HG02610 (cell line): ENCODE measurements around the gene VPS52.
"Not testable (repeated sequence)": the region's sequence is repeated elsewhere in the genome, so short reads cannot be mapped to it uniquely, and the experiment has no call there.

Source experiments
- ATAC-seq: cut with Tn5 transposase; IDR thresholded peaks from one replicate; pipeline ENCODE4 v1.9.1; 2021; ENCODE audit warnings: mild to moderate bottlenecking, moderate library complexity; ENCODE audit not compliant: unreplicated experiment

VPS52 gene

GRCh38 chr6:33251395-33252012 lies 20.2 kb downstream of the VPS52 start:
- ATAC-seq: no peak

GRCh38 chr6:33250731-33251130 lies 20.9 kb downstream of the VPS52 start:
- no peak for ATAC-seq

DNA sequence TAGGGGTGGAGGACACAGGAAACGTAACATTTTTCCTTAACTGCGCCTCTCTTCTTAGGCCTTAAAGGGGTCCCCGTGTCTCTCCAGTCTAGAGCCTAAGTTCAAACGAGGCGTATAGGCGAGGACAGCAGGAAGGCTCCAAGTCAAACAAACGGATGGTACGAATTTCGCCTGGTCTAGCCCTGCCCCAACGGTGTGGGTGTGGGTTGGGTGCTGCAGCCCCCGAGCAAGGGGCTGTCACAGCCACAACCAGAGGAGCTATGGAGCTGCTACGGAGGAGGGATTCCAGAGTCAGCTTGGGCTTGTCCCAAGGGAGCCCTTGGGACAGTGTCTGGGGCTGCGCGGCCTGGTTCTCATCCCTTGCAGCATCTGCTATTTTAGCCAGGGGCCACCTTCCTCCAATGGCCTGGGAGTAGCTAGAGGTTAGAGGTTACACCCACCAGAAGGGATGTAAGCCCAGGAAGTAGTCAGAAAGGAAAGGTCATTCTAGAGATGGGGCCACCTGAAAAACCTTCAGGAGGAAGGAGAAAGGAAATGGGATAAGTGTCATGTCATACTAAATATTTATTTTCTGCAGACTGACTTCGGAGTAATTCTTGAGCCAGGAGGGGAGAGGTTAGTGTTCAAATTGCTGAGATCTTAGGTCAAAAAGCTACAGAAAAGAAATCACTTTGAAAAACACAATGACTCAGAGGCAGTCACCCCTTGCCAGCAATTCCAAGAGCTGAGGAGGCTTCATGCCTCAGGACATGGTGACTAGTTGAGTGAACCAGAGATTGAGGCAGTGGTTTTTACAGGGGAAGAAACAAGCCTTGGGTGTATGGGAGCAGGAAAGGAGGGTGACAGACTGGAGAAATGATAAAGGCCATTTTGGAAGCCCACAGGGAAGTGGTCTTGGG lies 21.7 kb downstream of the VPS52 start:
- ATAC-seq: no peak

- peak; percentile 89 for ATAC-seq
Observed at GRCh38 chr6:33248932-33249731, 22.5 kb downstream of the VPS52 start.

DNA sequence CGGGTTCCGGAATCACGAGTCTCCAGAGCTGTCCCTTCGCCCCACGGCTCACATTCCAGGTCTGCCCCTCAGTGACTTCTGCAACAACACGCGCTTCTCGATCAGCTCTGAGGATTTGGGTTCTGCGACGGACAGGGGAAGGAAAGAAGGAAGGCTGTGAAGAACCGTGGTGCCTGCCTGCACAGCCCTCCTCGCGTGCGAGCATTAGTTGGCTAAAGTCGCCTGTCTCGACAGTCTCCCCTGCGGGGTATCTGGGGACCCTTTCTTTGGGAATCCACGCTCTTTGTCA lies 23.1 kb downstream of the VPS52 start:
- no peak for ATAC-seq

DNA sequence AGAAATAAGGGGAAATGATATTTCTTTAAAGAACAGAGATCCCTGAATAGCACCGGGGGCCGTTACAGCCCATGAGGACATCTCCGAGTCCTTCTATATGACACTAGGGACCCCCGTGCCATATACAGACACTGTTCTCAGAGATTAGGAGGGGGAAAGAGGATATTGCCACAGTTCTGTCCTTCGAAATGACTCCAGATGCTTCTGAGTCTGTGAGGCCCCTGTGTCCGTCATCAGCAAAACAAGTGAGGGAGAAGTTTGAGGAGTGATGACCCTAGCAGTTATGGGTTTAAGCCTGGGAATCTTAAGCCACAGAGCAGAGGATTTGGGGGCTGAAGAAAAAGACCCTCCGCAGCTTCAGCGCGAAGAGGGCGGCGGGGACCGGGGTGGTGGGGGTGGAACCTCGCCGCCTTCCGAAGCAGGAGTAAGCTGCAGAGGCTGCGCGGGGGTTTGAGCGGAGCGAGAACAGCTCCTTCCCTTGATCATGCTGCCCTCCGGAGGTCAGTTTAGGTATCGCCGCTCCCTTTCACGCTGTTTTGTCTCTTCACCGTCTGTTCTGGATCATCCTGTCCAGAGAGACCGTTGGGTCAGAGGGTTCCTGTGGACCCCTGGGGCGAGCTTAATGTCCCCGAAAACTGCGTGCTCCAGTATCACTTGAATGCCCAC lies 23.6 kb downstream of the VPS52 start:
- no peak for ATAC-seq

DNA sequence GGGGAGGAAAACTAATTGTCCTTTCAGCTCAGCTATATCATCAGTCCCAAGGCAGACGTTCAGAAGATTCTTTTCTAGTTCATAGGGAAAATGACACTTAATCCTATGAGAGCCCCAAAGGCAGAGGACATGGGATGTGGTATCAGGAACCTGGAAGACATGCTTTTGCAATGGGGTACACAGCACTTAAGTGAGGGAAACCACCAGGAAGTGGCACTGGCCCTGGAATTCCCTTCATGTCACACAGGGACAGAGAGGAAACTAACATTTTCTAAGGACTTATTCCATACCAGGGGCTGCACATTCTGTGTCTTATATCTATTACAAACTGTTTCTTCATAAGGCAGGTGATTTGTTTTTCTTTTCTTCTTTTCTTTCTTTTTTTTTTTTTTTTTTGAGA lies 28.2 kb downstream of the VPS52 start:
- ATAC-seq: no peak

- ATAC-seq: no peak
Observed at GRCh38 chr6:33241968-33242367, 29.7 kb downstream of the VPS52 start.

DNA sequence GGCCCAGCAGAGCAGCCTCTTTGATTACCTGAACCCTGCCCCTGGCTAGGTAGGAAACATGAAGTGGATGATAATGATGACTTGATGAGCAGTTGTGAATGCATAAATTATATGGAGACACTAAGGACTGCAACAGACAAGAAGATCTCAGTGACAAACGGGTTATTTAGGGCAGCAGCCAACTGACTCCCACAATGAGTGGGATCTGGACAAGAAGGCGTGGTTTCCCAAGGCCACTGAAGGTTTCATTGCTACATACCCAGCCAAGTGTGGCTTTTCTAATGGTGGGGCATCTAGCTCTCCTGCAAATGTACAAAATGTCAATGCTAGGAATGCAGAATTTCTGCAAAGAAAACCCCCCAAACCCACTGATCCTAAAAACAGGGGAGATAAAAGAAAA lies 33.9 kb downstream of the VPS52 start:
- no peak for ATAC-seq

- no peak for ATAC-seq
Observed at GRCh38 chr6:33236852-33237251, 34.8 kb downstream of the VPS52 start.

- ATAC-seq: no peak
Observed at GRCh38 chr6:33236328-33236727, 35.3 kb downstream of the VPS52 start.

- no peak for ATAC-seq
Observed at GRCh38 chr6:33235221-33235634, 36.4 kb downstream of the VPS52 start.

DNA sequence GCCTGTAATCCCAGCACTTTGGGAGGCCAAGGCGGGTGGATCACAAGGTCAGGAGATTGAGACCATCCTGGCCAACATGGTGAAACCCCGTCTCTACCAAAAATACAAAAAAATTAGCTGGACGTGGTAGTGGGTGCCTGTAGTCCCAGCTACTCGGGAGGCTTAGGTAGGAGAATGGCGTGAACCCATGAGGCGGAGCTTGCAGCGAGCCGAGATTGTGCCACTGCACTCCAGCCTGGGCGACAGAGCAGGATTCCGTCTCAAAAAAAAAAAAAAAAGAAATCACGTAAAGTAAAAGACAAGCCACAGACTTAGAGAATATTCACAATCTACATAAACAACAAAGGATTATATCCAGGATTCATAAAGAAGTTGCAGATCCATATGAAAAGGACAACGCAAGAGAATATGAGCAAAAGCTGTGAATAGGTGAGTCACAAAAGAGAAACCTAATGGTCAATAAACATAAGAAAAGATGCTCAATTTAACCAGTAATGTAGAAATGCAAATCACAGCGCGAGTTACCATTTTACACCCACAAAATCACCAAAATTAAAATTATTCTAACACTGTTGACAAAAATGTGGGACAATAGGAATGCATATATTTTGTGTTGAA lies 45.1 kb downstream of the VPS52 start:
- ATAC-seq: not testable (repeated sequence)

DNA sequence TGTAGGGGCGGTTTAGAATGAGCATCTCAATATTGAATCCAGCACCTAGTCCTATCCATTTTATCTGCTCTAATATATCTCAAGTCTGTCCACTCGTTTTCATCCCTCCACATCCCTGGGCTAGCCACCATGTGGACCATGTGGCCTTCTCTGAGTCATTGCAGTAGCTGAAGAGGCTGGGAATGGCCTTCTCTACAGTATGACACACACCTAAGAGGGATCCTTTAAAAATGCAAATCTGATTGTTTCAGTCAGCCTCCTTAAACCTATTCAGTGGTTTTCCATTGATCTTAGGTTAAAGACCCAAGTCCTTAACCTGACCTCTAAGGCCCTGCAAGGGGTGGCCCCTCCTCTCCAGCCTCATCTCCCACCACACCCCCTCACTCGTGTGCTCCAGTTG lies 54.0 kb downstream of the VPS52 start:
- no peak for ATAC-seq

- no peak for ATAC-seq
Observed at GRCh38 chr6:33217246-33217645, 54.4 kb downstream of the VPS52 start.

GRCh38 chr6:33216117-33216649 lies 55.5 kb downstream of the VPS52 start:
- ATAC-seq: no peak

DNA sequence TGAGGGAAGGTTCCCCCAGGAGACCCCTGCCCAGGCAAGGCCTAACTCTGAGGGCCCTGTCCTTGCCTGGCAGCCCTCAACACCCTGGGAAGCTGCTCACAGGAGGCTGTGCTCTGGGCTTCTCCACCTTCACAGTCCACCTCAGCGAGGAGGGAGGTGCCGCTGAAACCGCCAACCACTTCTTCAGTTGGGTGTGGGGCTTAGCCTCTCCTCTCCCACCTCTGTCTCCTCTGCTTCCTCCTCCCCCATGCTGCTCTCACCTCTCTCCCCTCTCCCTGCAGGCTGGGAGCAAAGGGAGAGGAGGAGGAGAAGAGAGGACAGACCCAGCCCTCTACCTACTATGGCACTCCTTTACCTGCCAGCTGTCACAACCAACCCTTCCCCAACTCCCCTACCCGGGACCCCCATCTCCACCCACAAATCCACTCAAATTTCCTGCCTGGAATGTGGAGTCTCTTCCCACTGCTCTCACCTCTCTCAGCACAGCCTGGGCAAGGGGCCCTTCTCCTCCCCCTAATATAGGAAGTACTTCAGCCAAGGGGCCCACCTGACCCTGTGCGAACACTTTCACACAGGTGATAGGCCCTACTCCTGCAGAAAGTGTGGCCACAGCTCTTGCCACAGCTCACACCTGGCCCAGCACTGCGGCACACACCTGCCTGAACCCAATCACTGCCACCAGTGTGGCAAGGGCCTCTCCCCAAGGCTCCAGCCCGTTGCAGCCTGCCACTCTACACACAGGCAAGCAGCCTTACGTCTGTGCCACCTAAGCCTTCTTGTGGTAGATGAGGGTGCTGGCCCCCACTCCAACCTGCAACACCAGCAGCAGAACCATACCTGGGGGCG lies 56.2 kb downstream of the VPS52 start:
- ATAC-seq: no peak

GRCh38 chr6:33213989-33214335 lies 57.7 kb downstream of the VPS52 start:
- ATAC-seq: no peak

GRCh38 chr6:33213166-33213988 lies 58.3 kb downstream of the VPS52 start:
- ATAC-seq: no peak
